Body of pancreas (tissue), 4 donors: ENCODE measurements around the gene PTPRA.

Experiments used
- POLR2A ChIP-seq, 3 donors: fragments of 450-650 bp; IDR thresholded peaks; one replicate each; pipeline ENCODE4 v1.6.1; 2016; ENCODE audit warnings: antibody characterized with exemption in 3 of 3, mild to moderate bottlenecking in 2 of 3
- TF ChIP-seq, protein P1 (sequence below), 7 experiments: fragments of 450-650 bp in 4 of 7; fragments of 200-600 bp in 3 of 7; sonication (generic) in 3 of 7; IDR thresholded peaks; one replicate each; pipeline ENCODE4 v1.5.1; 2016 to 2019; ENCODE audit warnings: antibody characterized with exemption in 7 of 7

DNA sequence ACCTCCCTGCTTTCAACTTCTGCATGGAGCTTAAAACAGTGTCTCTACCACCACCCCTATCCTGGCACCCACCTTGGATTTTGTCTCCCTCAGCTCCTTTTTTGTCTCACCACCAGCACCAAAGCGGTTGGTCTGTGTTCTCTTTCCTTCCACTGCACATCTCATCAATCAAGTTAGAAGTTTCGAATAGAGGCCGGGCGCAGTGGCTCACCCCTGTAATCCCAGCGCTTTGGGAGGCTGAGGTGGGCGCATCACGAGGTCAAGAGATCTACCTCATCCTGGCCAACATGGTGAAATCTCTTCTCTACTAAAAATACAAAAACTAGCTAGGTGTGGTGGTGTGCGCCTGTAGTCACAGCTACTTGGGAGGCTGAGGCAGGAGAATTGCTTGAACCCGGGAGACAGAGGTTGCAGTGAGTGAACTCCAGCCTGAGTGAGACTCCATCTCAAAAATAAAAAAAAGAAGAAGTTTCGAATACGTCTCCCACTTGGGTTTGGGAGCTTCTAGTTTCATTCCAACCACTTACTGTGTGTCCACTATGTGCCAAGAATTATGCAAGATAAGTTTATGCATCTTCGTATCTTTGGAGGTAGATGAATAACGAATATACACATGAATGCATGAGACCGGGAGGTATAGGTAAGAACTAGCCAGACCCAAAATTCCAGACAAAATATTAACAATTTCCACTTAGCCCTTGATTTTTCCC lies 38.7 kb upstream of the PTPRA start:
- TF ChIP-seq, protein P1, sequence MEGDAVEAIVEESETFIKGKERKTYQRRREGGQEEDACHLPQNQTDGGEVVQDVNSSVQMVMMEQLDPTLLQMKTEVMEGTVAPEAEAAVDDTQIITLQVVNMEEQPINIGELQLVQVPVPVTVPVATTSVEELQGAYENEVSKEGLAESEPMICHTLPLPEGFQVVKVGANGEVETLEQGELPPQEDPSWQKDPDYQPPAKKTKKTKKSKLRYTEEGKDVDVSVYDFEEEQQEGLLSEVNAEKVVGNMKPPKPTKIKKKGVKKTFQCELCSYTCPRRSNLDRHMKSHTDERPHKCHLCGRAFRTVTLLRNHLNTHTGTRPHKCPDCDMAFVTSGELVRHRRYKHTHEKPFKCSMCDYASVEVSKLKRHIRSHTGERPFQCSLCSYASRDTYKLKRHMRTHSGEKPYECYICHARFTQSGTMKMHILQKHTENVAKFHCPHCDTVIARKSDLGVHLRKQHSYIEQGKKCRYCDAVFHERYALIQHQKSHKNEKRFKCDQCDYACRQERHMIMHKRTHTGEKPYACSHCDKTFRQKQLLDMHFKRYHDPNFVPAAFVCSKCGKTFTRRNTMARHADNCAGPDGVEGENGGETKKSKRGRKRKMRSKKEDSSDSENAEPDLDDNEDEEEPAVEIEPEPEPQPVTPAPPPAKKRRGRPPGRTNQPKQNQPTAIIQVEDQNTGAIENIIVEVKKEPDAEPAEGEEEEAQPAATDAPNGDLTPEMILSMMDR (IDR thresholded peaks at IDR 0.05): no peak
- TF ChIP-seq POLR2A (IDR thresholded peaks at IDR 0.05): no peak
